GM12801 (cell line): ENCODE measurements around the gene SKA3.

ENCODE experiments used
- CTCF ChIP-seq: IDR thresholded peaks from one replicate; pipeline ENCODE4 v1.5.1; 2011; ENCODE audit warnings: control low read depth; ENCODE audit not compliant: insufficient read length; ENCODE audit errors: extremely low read depth

Gene SKA3

DNA sequence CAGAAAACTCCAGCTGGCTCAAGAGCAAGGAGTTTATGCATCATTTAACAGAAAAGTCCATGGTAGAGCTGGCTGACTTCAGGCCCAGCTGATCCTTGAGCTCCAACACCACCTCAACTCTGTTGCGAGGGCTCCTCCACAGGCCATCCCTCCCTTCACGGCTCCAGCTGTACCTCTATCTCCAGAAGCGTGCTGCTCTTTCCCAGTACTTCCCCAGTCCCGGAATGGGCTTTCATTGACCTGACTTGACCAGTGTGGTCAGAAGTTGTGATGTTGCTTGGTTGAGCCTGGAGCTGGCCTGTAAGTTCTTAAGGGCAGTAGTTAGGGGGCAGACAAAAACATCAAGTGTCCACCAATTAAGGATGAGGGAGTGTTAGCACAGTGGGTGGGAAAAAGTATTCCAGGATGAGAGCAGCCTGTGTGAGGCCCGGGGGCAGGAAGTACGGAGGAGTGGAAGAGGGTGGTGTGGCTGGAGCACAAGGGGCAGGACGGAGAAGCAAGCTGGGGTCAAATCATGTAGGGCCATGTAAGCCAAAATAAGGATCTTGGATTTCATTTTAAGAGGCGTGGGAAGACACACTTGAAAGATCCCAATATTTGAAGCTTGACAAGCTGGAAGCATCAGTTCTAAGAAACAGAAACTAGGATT lies 24.0 kb downstream of the SKA3 start:
- no peak for TF ChIP-seq CTCF

- no peak for TF ChIP-seq CTCF
Measured at GRCh38 chr13:21150013-21150412, 26.3 kb downstream of the SKA3 start.

DNA sequence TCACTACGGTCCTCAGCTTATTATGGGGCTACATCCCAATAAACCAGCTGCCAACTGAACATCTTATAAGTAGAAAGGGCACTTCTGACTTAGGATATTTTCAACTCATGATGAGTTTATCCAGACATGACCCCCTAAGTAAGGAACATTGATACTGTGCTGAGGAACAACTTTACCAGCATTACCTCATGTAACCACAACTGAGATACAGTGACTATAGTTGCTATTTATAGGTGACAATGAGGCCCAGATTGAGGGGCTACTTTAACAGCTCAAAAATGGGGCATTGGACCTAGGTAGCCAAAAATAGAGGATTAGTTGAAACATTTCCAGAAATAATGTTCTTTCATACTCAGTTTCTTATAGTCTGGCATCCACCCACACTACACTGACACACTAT lies 26.8 kb downstream of the SKA3 start:
- no peak for TF ChIP-seq CTCF

DNA sequence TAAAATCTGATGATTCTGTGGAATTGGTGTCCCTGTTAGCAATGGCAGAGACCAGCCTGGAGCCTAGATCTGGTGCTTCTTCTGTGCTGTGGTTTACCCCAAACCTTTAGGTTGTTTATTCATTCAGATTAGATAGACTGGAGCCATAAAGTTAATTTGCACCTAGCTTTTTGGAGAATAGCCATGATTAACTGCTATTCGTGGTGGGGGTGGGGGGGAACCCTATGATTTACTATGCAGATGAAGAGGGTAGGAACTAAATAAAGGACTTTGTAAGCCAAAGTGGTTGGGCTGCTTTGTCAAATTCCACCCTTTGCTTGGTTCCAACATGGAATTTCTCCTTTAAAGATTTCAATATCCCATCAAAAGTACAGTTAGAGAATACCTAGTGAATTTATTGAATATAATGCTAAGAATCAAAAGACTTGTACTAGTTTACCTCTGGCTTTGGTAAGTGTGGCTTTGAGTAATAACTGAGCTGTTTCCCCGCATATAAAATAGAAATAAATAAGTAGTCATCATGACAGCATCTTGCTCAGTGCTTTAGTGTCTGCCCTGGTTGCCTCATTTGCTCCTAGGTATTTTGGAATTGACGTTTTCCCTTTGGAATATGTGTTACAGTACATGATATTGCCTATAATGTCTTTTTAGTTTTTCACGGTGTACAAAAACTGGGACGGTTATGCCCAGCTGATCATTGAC lies 27.6 kb downstream of the SKA3 start:
- no peak for TF ChIP-seq CTCF

- no peak for TF ChIP-seq CTCF
Measured at GRCh38 chr13:21147827-21148226, 28.5 kb downstream of the SKA3 start.

DNA sequence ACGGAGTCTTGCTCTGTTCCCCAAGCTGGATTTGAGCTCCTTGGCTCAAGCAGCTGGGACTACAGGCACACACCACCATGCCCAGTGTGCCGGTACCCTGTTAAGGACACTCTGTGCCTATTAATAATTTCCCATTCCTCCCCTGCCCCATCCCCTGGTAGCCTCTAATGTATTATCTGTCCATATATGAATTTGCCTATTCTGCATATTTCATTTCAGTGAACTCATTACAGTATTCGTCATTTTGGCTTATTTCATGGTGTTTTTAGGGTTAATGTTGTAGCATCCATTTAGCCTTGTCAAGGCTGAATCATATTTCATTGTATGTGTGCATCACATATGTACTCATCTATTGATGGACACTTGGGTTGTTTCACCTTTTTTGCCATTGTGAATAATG lies 33.6 kb downstream of the SKA3 start:
- no peak for TF ChIP-seq CTCF

- TF ChIP-seq CTCF = no peak
Measured at GRCh38 chr13:21139374-21139773, 37.0 kb downstream of the SKA3 start.
